ENCODE results near the gene SSH2.
A peak's percentile ranks its signal among the peaks of the same experiment; 100 is the strongest.

SSH2 gene

GRCh38 chr17:29591146-29591736 lies 338.8 kb downstream of the SSH2 start (continued):
- TF ChIP-seq ZNF335 (tag by site-specific recombination; conservative IDR thresholded peaks at IDR 0.05) (peak; percentile 100), EGR2 (tag by site-specific recombination; IDR thresholded peaks at IDR 0.05; ENCODE audit: low read depth) (peak; percentile 69), REPIN1 (tag by site-specific recombination; IDR thresholded peaks at IDR 0.05; ENCODE audit: low read depth) (no peak), ZFP37 (tag by site-specific recombination; IDR thresholded peaks at IDR 0.05) (no peak), ZNF404 (tag by site-specific recombination; IDR thresholded peaks at IDR 0.05) (no peak), ZNF169 (tag by site-specific recombination; IDR thresholded peaks at IDR 0.05) (no peak), ZNF302 (tag by site-specific recombination; IDR thresholded peaks at IDR 0.05; ENCODE audit: low read depth) (no peak), ZNF10 (tag by site-specific recombination; IDR thresholded peaks at IDR 0.05) (no peak), ZNF544 (tag by site-specific recombination; IDR thresholded peaks at IDR 0.05) (no peak), BCL11B (tag by site-specific recombination; IDR thresholded peaks at IDR 0.05; ENCODE audit: low read depth) (no peak; the same call in 1 of the 2 replicates), OVOL3 (tag by site-specific recombination; IDR thresholded peaks at IDR 0.05) (no peak), ZNF248 (tag by site-specific recombination; IDR thresholded peaks at IDR 0.05) (no peak), KLF1 (tag by site-specific recombination; IDR thresholded peaks at IDR 0.05) (peak; percentile 19), ZFP3 (tag by site-specific recombination; IDR thresholded peaks at IDR 0.05; ENCODE audit: low read depth) (no peak), ZNF26 (tag by site-specific recombination; IDR thresholded peaks at IDR 0.05) (no peak)
- TF ChIP-seq, protein P1, sequence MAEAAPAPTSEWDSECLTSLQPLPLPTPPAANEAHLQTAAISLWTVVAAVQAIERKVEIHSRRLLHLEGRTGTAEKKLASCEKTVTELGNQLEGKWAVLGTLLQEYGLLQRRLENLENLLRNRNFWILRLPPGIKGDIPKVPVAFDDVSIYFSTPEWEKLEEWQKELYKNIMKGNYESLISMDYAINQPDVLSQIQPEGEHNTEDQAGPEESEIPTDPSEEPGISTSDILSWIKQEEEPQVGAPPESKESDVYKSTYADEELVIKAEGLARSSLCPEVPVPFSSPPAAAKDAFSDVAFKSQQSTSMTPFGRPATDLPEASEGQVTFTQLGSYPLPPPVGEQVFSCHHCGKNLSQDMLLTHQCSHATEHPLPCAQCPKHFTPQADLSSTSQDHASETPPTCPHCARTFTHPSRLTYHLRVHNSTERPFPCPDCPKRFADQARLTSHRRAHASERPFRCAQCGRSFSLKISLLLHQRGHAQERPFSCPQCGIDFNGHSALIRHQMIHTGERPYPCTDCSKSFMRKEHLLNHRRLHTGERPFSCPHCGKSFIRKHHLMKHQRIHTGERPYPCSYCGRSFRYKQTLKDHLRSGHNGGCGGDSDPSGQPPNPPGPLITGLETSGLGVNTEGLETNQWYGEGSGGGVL (tag by site-specific recombination; IDR thresholded peaks at IDR 0.05), result no peak
- TF ChIP-seq, protein P2, sequence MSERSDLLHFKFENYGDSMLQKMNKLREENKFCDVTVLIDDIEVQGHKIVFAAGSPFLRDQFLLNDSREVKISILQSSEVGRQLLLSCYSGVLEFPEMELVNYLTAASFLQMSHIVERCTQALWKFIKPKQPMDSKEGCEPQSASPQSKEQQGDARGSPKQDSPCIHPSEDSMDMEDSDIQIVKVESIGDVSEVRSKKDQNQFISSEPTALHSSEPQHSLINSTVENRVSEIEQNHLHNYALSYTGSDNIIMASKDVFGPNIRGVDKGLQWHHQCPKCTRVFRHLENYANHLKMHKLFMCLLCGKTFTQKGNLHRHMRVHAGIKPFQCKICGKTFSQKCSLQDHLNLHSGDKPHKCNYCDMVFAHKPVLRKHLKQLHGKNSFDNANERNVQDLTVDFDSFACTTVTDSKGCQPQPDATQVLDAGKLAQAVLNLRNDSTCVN (tag by site-specific recombination; optimal IDR thresholded peaks at IDR 0.05), result peak; percentile 64

GRCh38 chr17:29590411-29591145 lies 339.4 kb downstream of the SSH2 start:
- ChIA-PET POLR2A (interaction anchor here (1.0 to 2.6 kb wide), 6 partner anchors 10 to 220 kb away, joined by 3 to 28 read pairs (median 6); partner anchors contain the start of genes ABHD15 and TP53I13), CTCF (interaction anchor here (0.5 to 5.1 kb wide), 12 partner anchors 10 to 445 kb away, joined by 3 to 74 read pairs (median 10); partner anchors contain the start of genes ABHD15, MYO18A and TP53I13)
- H3K9me3 ChIP-seq (ENCODE audit: control insufficient read depth, insufficient read depth, low read depth, low read length), result no peaks in the 10 kb centered on the region
- H3K27ac ChIP-seq (ENCODE audit: extremely low read depth, low read depth, low read length), result peak overlapping the region; percentile 82
- H3K4me3 ChIP-seq (ENCODE audit: low read depth, low read length), result no peak overlapping the region
- peaks cover 0 to 6% of the 10 kb centered on the region in 2 experiments; a peak in 1 of 3 replicates for H3K36me3 ChIP-seq (ENCODE audit: control insufficient read depth in 2 of 2, insufficient read depth in 1 of 2, low read length in 2 of 2)
- peaks cover 30% of the 10 kb centered on the region for H3K4me1 ChIP-seq (ENCODE audit: control insufficient read depth, insufficient read depth, low read length)
- no peak for TF ChIP-seq ZNF785 (tag by site-specific recombination; IDR thresholded peaks at IDR 0.05)
- no peak for TF ChIP-seq ZNF488 (tag by site-specific recombination; IDR thresholded peaks at IDR 0.05)
- TF ChIP-seq ZNF133 (tag by site-specific recombination; IDR thresholded peaks at IDR 0.05), result no peak
- peak; percentile 65; the same call in 1 of the 2 replicates for TF ChIP-seq ZBTB7A (tag by site-specific recombination; IDR thresholded peaks at IDR 0.05; ENCODE audit: low read depth)
- no peak for TF ChIP-seq PRDM2 (tag by site-specific recombination; IDR thresholded peaks at IDR 0.05; ENCODE audit: borderline replicate concordance)
- no peak for TF ChIP-seq ZNF404 (tag by site-specific recombination; IDR thresholded peaks at IDR 0.05)
- TF ChIP-seq ZSCAN30 (tag by site-specific recombination; IDR thresholded peaks at IDR 0.05), result no peak
- TF ChIP-seq ZBTB1 (tag by site-specific recombination; IDR thresholded peaks at IDR 0.05), result no peak
- no peak for TF ChIP-seq KLF8 (tag by site-specific recombination; IDR thresholded peaks at IDR 0.05)

Data from HEK293 (cell line).